WTC11 (cell line): ENCODE results near the gene NONO. TPM values are rescaled to one million over a fixed set of nuclear protein-coding genes. Genes with fewer than 3 reads are reported as not detected.

Experiments used
- ATAC-seq: fragments of 200-7000 bp; cut with Tn5 transposase; 2 replicates; pipeline ENCODE4 v1.10.0; 2021; ENCODE audit warnings: mild to moderate bottlenecking, moderate library complexity
- Bru-seq: library from RNA; stranded (reverse); fragments of 400-500 nt; gene quantifications from one replicate; lab custom pipeline; 2021; lab: Mats Ljungman, UMichigan
- CTCF ChIA-PET: fragments of 300-600 bp; sonication (Branson Sonifier 250); formaldehyde crosslinking; loops from one replicate; lab custom pipeline; 2021; ENCODE audit warnings: antibody characterized with exemption; lab: Charles Lee
- POLR2A ChIA-PET: fragments of 350-600 bp; sonication (Branson Sonifier 250); formaldehyde crosslinking; loops from one replicate; lab custom pipeline; 2021; ENCODE audit warnings: antibody characterized with exemption; lab: Charles Lee
- DNase-seq: peaks from one replicate; pipeline ENCODE4 v3.0.0; 2021; ENCODE audit warnings: low spot score
- H3K27ac Mint-ChIP-seq: 2 replicates; pipeline ENCODE4 v1.8.0; 2021; ENCODE audit warnings: mixed read lengths
- H3K27me3 Mint-ChIP-seq: 2 replicates; pipeline ENCODE4 v1.8.0; 2021; ENCODE audit warnings: low read depth, mild to moderate bottlenecking, moderate library complexity, mixed read lengths
- H3K36me3 Mint-ChIP-seq: 2 replicates; pipeline ENCODE4 v1.8.0; 2021; ENCODE audit warnings: mixed read lengths
- H3K4me1 Mint-ChIP-seq: 2 replicates; pipeline ENCODE4 v1.8.0; 2022; ENCODE audit warnings: mixed read lengths
- H3K4me3 Mint-ChIP-seq: 2 replicates; pipeline ENCODE4 v1.8.0; 2021; ENCODE audit warnings: mild to moderate bottlenecking, moderate library complexity, mixed read lengths
- H3K9me3 Mint-ChIP-seq: 2 replicates; pipeline ENCODE4 v1.8.0; 2021; ENCODE audit warnings: mixed read lengths
- CDX4 ChIP-seq: fragments of 250-450 bp; sonication (Bioruptor Pico); IDR thresholded peaks from 2 replicates; pipeline ENCODE4 v1.9.0; 2021; ENCODE audit warnings: moderate library complexity, mild to moderate bottlenecking, inconsistent platforms, borderline replicate concordance
- CREM ChIP-seq: sonication (generic); formaldehyde crosslinking; IDR thresholded peaks from 2 replicates; pipeline ENCODE4 v1.8.1; 2022; ENCODE audit warnings: mild to moderate bottlenecking, missing genetic modification reagents, moderate library complexity
- FOXJ3 ChIP-seq: sonication (generic); formaldehyde crosslinking; IDR thresholded peaks from 2 replicates; pipeline ENCODE4 v1.9.0; 2021; ENCODE audit warnings: missing genetic modification reagents, mild to moderate bottlenecking, borderline replicate concordance
- GABPB1 ChIP-seq: sonication (generic); formaldehyde crosslinking; IDR thresholded peaks from 2 replicates; pipeline ENCODE4 v1.8.1; 2023; ENCODE audit warnings: mild to moderate bottlenecking, missing genetic modification reagents
- NFATC4 ChIP-seq: fragments of 250-450 bp; sonication (Bioruptor Pico); IDR thresholded peaks from 2 replicates; pipeline ENCODE4 v1.9.0; 2021; ENCODE audit warnings: mild to moderate bottlenecking
- NFE2L1 ChIP-seq: sonication (generic); formaldehyde crosslinking; IDR thresholded peaks from 2 replicates; pipeline ENCODE4 v1.8.1; 2023; ENCODE audit warnings: missing genetic modification reagents
- NFYB ChIP-seq: sonication (generic); formaldehyde crosslinking; conservative IDR thresholded peaks from 2 replicates; pipeline ENCODE4 v1.8.0; 2022; ENCODE audit warnings: low read depth, missing genetic modification reagents
- NR2C2 ChIP-seq: sonication (generic); formaldehyde crosslinking; IDR thresholded peaks from 2 replicates; pipeline ENCODE4 v1.8.0; 2022; ENCODE audit warnings: mild to moderate bottlenecking, missing genetic modification reagents
- SMAD3 ChIP-seq: sonication (generic); formaldehyde crosslinking; IDR thresholded peaks from 2 replicates; pipeline ENCODE4 v1.8.0; 2022; ENCODE audit warnings: missing genetic modification reagents, mild to moderate bottlenecking, borderline replicate concordance
- SMAD4 ChIP-seq: sonication (generic); formaldehyde crosslinking; IDR thresholded peaks from 2 replicates; pipeline ENCODE4 v1.8.0; 2022; ENCODE audit warnings: mild to moderate bottlenecking, missing genetic modification reagents
- TEAD4 ChIP-seq: sonication (generic); formaldehyde crosslinking; IDR thresholded peaks from 2 replicates; pipeline ENCODE4 v1.8.0; 2022; ENCODE audit warnings: mild to moderate bottlenecking, missing genetic modification reagents
- ZNF138 ChIP-seq: sonication (generic); formaldehyde crosslinking; conservative IDR thresholded peaks from 2 replicates; pipeline ENCODE4 v1.8.1; 2022; ENCODE audit warnings: mild to moderate bottlenecking, moderate library complexity, missing genetic modification reagents
- ZNF263 ChIP-seq: sonication (generic); formaldehyde crosslinking; IDR thresholded peaks from 2 replicates; pipeline ENCODE4 v1.8.1; 2022; ENCODE audit warnings: low read depth, mild to moderate bottlenecking, moderate library complexity, missing genetic modification reagents
- ZSCAN18 ChIP-seq: fragments of 250-450 bp; sonication (Bioruptor Pico); IDR thresholded peaks from 2 replicates; pipeline ENCODE4 v2.1.2; 2022; ENCODE audit warnings: mild to moderate bottlenecking, moderate library complexity
- long read RNA-seq, 3 experiments: library from RNA in 1 of 3; library from capped mRNA in 1 of 3; library from polyadenylated mRNA in 1 of 3; unstranded in 2 of 3; stranded (forward) in 1 of 3; transcript quantifications; one replicate each; pipeline ENCODE4 v2.0.0, GENCODE V29; 2021
- total RNA-seq: library from RNA; stranded (reverse); gene quantifications from 3 replicates; pipeline ENCODE4 v1.2.3, GENCODE V29; 2021
- TF ChIP-seq, protein P1 (sequence below): sonication (generic); formaldehyde crosslinking; IDR thresholded peaks from 2 replicates; pipeline ENCODE4 v1.8.0; 2022; ENCODE audit warnings: mild to moderate bottlenecking, missing genetic modification reagents
- TF ChIP-seq, protein P2 (sequence below): fragments of 250-450 bp; sonication (Bioruptor Pico); conservative IDR thresholded peaks from 2 replicates; pipeline ENCODE4 v1.9.0; 2021; ENCODE audit warnings: mild to moderate bottlenecking

The NONO gene, protein sequence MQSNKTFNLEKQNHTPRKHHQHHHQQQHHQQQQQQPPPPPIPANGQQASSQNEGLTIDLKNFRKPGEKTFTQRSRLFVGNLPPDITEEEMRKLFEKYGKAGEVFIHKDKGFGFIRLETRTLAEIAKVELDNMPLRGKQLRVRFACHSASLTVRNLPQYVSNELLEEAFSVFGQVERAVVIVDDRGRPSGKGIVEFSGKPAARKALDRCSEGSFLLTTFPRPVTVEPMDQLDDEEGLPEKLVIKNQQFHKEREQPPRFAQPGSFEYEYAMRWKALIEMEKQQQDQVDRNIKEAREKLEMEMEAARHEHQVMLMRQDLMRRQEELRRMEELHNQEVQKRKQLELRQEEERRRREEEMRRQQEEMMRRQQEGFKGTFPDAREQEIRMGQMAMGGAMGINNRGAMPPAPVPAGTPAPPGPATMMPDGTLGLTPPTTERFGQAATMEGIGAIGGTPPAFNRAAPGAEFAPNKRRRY
- total RNA-seq (665 to 706 TPM (median 674 TPM) in 3 replicates), Bru-seq, nascent RNA (percentile 98 among the genes with signal in this experiment)
- long read RNA-seq, experiment 1, transcript NONO-202 (11 exons, 2,606 nt) = minor isoform, 255 of 1,739 reads
- long read RNA-seq, experiment 1, transcript NONO-201 (12 exons, 2,713 nt) = major isoform, 1,009 of 1,739 reads
- long read RNA-seq, experiment 1, transcript NONO-203 (13 exons, 1,921 nt) = minor isoform, 75 of 1,739 reads
- long read RNA-seq, experiment 1, partial matches to known transcripts = 228 of 1,739 reads
- long read RNA-seq, experiment 1, other reads (novel, unspliced or antisense) = 169 of 1,739 reads
- long read RNA-seq, experiment 2, transcript NONO-201 (12 exons, 2,713 nt) = major isoform, 108 of 631 reads
- long read RNA-seq, experiment 2, transcript NONO-202 (11 exons, 2,606 nt) = minor isoform, 24 of 631 reads
- long read RNA-seq, experiment 2, transcript NONO-203 (13 exons, 1,921 nt) = minor isoform, 7 of 631 reads
- long read RNA-seq, experiment 2, partial matches to known transcripts = 388 of 631 reads
- long read RNA-seq, experiment 2, other reads (novel, unspliced or antisense) = 103 of 631 reads
- long read RNA-seq, experiment 3, transcript NONO-201 (12 exons, 2,713 nt) = major isoform, 410 of 683 reads
- long read RNA-seq, experiment 3, transcript NONO-203 (13 exons, 1,921 nt) = minor isoform, 23 of 683 reads
- long read RNA-seq, experiment 3, transcript NONO-202 (11 exons, 2,606 nt) = minor isoform, 111 of 683 reads
- long read RNA-seq, experiment 3, partial matches to known transcripts = 39 of 683 reads
- long read RNA-seq, experiment 3, other reads (novel, unspliced or antisense) = 99 of 683 reads

- peak; percentile 88 for ATAC-seq
- Mint-ChIP-seq H3K27ac (peak within 1 kb of the TSS; percentile 100), H3K4me1 (peaks cover 12% of the 10 kb centered on the region), H3K4me3 (peak within 1 kb of the TSS; percentile 98), H3K27me3 (no peaks in the 10 kb centered on the region; the same call in 1 of the 2 replicates), H3K36me3 (peaks cover 31% of the 10 kb centered on the region), H3K9me3 (peaks cover 7% of the 10 kb centered on the region)
- POLR2A ChIA-PET = interaction anchor here (0.5 to 2.4 kb wide), 14 partner anchors 8 to 249 kb away, joined by 3 to 21 read pairs (median 4); partner anchors contain the start of genes MED12, OGT, TAF1 and ZMYM3
- TF ChIP-seq GABPB1 (CRISPR knock-in tag) (0 out of 2 replicates have a peak, but pooled peaks have one; percentile 28), NFYB (peak; percentile 67), NR2C2 (CRISPR knock-in tag) (no peak), CREM (CRISPR knock-in tag) (0 out of 2 replicates have a peak, but pooled peaks have one; percentile 35), ZNF138 (CRISPR knock-in tag) (no peak), NFATC4 (no peak)
- DNase-seq = peak; percentile 79
- CTCF ChIA-PET = interaction anchor here (0.6 to 1.2 kb wide), 5 partner anchors 24 to 230 kb away, joined by 3 to 12 read pairs (median 3); partner anchors contain the start of genes TAF1 and ZMYM3
Measured at GRCh38 chrX:71283403-71284143, at the start of gene NONO. NONO (plus strand) TSS chrX:71283635; CDS start chrX:71290638, 7,003 bp downstream.

DNA sequence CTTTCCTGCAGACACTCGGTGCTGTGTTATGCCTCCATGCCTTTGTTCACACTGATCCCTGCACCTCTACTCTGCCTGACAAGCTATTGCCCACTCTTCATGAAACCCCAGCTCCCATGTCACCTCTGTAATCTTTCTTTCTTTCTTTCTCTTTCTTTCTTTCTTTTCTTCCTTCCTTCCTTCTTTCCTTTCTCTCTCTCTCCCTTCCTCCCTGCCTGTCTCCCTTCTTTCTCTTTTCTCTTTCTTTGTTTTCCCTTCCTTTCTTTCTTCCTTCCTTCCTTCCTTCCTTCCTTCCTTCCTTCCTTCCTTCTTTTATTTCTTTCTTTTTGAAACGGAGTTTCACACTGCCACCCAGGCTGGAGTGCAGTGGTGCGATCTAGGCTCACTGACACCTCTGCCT is 48.0 kb upstream of the NONO start:
- no peaks in the 10 kb centered on the region for H3K4me1 Mint-ChIP-seq
- H3K27me3 Mint-ChIP-seq = no peaks in the 10 kb centered on the region
- POLR2A ChIA-PET = no interaction called here
- CTCF ChIA-PET = no interaction called here
- no peaks in the 10 kb centered on the region for H3K9me3 Mint-ChIP-seq
- ATAC-seq (no peak), DNase-seq (no peak)
- H3K4me3 Mint-ChIP-seq = no peak overlapping the region
- H3K27ac Mint-ChIP-seq = no peak overlapping the region
- TF ChIP-seq TEAD4 (no peak), SMAD4 (CRISPR knock-in tag) (no peak), NFE2L1 (no peak), SMAD3 (CRISPR knock-in tag) (no peak), ZNF263 (CRISPR knock-in tag) (no peak), ZSCAN18 (CRISPR knock-in tag) (no peak), FOXJ3 (CRISPR knock-in tag) (no peak), CDX4 (no peak)
- TF ChIP-seq, protein P1, sequence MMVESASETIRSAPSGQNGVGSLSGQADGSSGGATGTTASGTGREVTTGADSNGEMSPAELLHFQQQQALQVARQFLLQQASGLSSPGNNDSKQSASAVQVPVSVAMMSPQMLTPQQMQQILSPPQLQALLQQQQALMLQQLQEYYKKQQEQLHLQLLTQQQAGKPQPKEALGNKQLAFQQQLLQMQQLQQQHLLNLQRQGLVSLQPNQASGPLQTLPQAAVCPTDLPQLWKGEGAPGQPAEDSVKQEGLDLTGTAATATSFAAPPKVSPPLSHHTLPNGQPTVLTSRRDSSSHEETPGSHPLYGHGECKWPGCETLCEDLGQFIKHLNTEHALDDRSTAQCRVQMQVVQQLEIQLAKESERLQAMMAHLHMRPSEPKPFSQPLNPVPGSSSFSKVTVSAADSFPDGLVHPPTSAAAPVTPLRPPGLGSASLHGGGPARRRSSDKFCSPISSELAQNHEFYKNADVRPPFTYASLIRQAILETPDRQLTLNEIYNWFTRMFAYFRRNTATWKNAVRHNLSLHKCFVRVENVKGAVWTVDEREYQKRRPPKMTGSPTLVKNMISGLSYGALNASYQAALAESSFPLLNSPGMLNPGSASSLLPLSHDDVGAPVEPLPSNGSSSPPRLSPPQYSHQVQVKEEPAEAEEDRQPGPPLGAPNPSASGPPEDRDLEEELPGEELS (CRISPR knock-in tag) = no peak
- TF ChIP-seq, protein P2, sequence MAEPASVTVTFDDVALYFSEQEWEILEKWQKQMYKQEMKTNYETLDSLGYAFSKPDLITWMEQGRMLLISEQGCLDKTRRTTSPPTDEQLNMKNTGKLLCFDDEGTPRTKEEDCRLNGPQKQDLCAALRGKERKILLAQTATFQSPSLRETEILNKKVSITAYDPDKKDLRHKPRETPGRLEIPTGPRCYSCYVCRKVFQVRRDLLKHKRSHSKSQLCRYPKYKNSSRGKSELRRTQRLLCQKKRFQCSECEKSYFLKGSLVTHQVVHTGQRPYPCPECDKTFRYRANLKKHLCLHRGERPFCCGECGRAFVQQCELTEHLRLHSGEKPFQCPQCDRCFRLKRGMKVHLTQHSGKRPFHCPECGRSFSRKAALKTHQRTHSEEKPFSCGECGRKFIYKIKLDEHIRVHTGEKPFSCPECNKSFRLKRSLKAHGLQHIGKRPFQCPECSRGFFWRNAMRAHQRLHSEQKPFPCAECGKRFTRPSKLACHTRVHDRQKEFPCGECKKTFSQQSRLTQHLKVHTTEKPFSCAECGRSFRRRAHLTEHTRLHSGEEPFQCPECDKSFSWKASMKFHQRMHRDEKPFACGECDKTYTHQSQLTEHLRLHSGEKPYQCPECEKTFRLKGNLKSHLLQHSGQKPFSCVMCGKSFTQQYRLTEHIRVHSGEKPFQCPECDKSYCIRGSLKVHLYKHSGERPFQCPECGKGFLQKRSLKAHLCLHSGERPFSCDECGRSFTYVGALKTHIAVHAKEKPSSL (CRISPR knock-in tag) = no peak
- peaks cover 8% of the 10 kb centered on the region for H3K36me3 Mint-ChIP-seq
